Esophagus muscularis mucosa (tissue), 4 donors: ENCODE data around the gene FPR2.

Experiments
- EP300 ChIP-seq: sonication (generic); formaldehyde crosslinking; IDR thresholded peaks from one replicate; pipeline ENCODE4 v1.6.1; 2017; ENCODE audit warnings: antibody characterized with exemption
- POLR2A ChIP-seq: fragments of 450-650 bp; IDR thresholded peaks from one replicate; pipeline ENCODE4 v1.6.1; 2017; ENCODE audit warnings: antibody characterized with exemption, moderate library complexity, mild to moderate bottlenecking, low read depth
- POLR2AphosphoS5 ChIP-seq, 2 donors: sonication (generic); formaldehyde crosslinking; IDR thresholded peaks; one replicate each; pipeline ENCODE4 v1.6.1; 2017; ENCODE audit warnings: antibody characterized with exemption in 2 of 2
- TF ChIP-seq, protein P1 (sequence below), 3 experiments: fragments of 200-600 bp in 2 of 3; fragments of 450-650 bp in 1 of 3; sonication (generic) in 2 of 3; IDR thresholded peaks; one replicate each; pipeline ENCODE4 v1.5.1; 2017 to 2019; ENCODE audit warnings: antibody characterized with exemption in 3 of 3, mild to moderate bottlenecking in 2 of 3, moderate library complexity in 1 of 3

DNA sequence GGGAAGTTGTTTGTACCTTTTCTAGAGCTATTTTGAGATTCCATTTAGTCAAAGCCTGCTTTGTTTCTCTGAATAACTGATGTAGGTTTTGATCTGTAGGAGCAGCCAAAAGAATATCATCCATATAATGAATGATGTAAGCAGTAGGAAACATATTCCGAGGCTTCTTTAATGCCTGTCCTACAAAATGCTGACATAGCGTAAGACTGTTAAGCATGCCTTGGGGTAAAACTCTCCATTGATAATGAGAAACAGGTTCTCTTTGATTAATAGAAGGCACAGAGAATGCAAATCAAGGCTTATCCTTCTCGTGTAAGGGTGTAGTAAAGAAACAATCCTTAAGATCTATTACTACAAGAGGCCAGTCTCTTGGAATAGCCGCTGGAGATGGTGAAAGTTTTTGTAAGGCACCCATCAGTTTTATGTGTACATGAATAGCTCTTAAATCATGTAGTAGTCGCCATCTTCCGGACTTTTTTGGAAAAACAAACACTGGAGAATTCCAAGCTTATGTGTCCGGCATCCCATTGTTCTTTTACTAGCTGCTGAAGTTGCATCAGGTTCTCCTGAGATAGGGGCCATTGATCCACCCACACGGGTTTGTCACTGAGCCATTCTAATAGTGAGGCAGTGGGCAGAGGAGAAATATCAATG is 47.5 kb downstream of the FPR2 start:
- no peak for TF ChIP-seq POLR2A
- no peak for TF ChIP-seq POLR2AphosphoS5 (IDR thresholded peaks at IDR 0.05)
- TF ChIP-seq, protein P1, sequence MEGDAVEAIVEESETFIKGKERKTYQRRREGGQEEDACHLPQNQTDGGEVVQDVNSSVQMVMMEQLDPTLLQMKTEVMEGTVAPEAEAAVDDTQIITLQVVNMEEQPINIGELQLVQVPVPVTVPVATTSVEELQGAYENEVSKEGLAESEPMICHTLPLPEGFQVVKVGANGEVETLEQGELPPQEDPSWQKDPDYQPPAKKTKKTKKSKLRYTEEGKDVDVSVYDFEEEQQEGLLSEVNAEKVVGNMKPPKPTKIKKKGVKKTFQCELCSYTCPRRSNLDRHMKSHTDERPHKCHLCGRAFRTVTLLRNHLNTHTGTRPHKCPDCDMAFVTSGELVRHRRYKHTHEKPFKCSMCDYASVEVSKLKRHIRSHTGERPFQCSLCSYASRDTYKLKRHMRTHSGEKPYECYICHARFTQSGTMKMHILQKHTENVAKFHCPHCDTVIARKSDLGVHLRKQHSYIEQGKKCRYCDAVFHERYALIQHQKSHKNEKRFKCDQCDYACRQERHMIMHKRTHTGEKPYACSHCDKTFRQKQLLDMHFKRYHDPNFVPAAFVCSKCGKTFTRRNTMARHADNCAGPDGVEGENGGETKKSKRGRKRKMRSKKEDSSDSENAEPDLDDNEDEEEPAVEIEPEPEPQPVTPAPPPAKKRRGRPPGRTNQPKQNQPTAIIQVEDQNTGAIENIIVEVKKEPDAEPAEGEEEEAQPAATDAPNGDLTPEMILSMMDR (IDR thresholded peaks at IDR 0.05), result no peak
- no peak for TF ChIP-seq EP300
